Right atrium auricular region (tissue), 2 donors: Measurements from ENCODE around the gene FAM200A. TPM values are rescaled to one million over a fixed set of nuclear protein-coding genes. Genes with fewer than 3 reads are reported as not detected.
"Not testable (repeated sequence)": the region's sequence is repeated elsewhere in the genome, so short reads cannot be mapped to it uniquely, and the experiment has no call there.

Experiments used
- DNase-seq: peaks from one replicate; pipeline ENCODE4 v3.0.0-alpha.2; 2019; ENCODE audit warnings: low spot score
- H3K27ac ChIP-seq, 2 donors: fragments of 200-600 bp; sonication (generic); 1 replicate in 1 of 2; 2 replicates in 1 of 2; pipeline ENCODE4 v1.5.1; 2016 to 2019
- H3K27me3 ChIP-seq, 2 donors: fragments of 200-600 bp; sonication (generic); one replicate each; pipeline versions ENCODE4 v1.5.1 to v1.6.0; 2017 to 2019
- H3K36me3 ChIP-seq: fragments of 200-600 bp; sonication (generic); one replicate; pipeline ENCODE4 v1.5.1; 2016
- H3K4me1 ChIP-seq, 2 donors: fragments of 200-600 bp; sonication (generic); one replicate each; pipeline versions ENCODE4 v1.5.1 to v1.6.0; 2017 to 2019
- H3K4me3 ChIP-seq, 2 donors: fragments of 200-600 bp; sonication (generic); 1 replicate in 1 of 2; 2 replicates in 1 of 2; pipeline ENCODE4 v1.5.1; 2017 to 2019; ENCODE audit warnings: mild to moderate bottlenecking in 1 of 2, moderate library complexity in 1 of 2
- H3K9me3 ChIP-seq, 2 donors: fragments of 200-600 bp; sonication (generic); one replicate each; pipeline ENCODE4 v1.5.1; 2019
- CTCF ChIP-seq, 2 donors: fragments of 200-600 bp; sonication (generic); IDR thresholded peaks; one replicate each; pipeline ENCODE4 v1.5.1; 2019; ENCODE audit warnings: antibody characterized with exemption in 2 of 2
- total RNA-seq, 2 donors: library from RNA; depleted of rRNA; stranded (reverse); fragments of >200 nt; gene quantifications; one replicate each; pipeline ENCODE4 v1.1.0, GENCODE V29; 2016

The FAM200A gene
- total RNA-seq, 2 donors from 2014 or later = 4.6 to 5.0 TPM

DNA sequence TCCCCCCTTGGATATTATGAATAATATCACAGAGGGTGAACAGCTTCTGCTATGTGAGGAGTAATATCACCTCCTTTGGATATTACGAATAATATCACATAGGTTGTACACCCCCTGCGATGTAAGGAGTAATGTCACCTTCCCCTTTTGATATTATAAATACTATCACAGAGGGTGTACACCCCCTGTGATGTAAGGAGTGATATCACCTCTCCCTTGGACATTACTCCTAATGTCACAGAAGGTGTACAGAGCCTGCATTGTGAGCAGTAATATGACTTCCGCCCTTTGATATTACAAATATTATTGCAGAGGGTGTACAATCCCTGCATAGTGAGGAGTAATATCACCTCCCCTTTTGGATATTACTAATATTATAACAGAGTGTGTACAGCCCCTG, 37.0 kb upstream of the FAM200A start:
- Histone ChIP-seq H3K4me1 (no peaks in the 10 kb centered on the region), H3K36me3 (no peaks in the 10 kb centered on the region), H3K27me3 (no peaks in the 10 kb centered on the region), H3K4me3 (no peak overlapping the region), H3K9me3 (no peaks in the 10 kb centered on the region), H3K27ac (no peak overlapping the region)
- DNase-seq = no peak
- no peak for TF ChIP-seq CTCF (IDR thresholded peaks at IDR 0.05)

DNA sequence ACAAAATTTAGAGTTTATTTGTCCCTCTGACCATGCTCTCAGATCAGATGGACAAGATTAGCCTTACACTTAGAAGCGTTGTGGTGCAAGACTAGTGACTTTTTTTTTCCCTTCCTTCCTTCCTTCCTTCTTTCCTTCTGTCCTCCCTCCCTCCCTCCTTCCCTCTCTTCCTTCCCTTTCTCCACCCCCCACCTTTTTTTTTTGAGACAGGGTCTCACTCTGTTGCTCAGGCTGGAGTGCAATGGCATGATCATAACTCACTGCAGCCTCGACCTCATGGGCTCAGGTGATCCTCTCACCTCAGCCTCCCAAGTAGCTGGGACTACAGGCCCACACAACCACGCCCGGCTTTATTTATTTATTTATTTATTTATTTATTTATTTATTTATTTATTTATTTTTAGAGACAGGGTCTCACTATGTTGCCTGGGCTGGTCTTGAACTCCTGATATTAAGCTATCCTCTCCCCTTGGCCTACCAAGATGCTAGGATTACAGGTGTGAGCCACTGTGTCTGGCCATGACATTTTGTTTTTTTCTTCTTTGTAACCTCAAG, 28.9 kb upstream of the FAM200A start:
- not testable (repeated sequence) for H3K9me3 ChIP-seq, DNase-seq, H3K36me3 ChIP-seq, H3K27me3 ChIP-seq
- Histone ChIP-seq H3K27ac (peak overlapping the region; percentile 32 to 62), H3K4me3 (peak overlapping the region; percentile 46 to 62), H3K4me1 (peaks cover 0 to 11% of the 10 kb centered on the region in 2 donors)

DNA sequence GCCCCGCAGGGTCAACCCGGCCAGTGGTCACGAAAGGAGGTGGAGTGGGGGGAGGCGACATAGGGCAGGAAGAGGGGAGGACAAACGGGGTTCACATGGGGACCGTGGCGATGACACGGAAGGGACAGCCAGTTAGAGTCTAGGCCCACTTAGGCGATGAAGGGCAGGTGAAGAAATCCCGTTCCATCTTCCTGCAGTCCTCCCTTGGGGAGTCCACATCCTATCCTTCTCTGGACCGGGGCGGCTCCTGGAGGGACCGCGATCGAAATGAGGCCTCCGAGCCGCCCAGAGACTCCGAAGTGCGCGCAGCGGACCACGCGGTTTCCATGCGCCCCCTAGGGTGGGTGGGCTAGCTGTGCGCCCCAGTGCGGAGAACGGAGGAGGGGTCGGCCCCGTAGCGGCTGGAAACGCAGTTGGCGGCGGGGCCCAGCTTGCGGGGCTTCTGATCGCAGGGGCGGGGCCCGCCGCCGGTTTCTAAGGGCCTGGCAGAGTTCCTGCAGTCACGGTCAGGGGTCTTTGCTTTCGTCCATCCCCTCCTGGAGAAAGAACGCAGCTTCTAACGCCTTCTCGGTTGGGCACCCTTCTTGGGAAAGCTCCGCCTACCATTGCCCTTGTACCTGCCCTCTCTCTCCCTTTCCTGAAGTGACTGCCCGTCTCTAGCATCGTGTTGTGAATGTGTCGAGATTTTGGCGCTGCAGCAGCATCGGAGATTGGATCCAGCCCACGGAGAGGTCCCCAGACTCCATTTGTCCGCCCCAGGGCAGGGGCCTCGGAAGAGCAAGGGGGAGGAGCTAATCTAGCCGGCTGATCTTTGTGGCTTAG, 28.3 kb upstream of the FAM200A start:
- no peaks in the 10 kb centered on the region for H3K9me3 ChIP-seq
- peaks cover 0 to 11% of the 10 kb centered on the region in 2 donors for H3K4me1 ChIP-seq
- H3K27ac ChIP-seq = peak overlapping the region; percentile 32 to 62
- no peak for DNase-seq
- no peaks in the 10 kb centered on the region for H3K27me3 ChIP-seq
- no peaks in the 10 kb centered on the region for H3K36me3 ChIP-seq
- peak overlapping the region; percentile 46 to 62 for H3K4me3 ChIP-seq
- TF ChIP-seq CTCF (IDR thresholded peaks at IDR 0.05) = peak; percentile 18 to 44

GRCh38 chr7:99579281-99579955, 27.5 kb upstream of the FAM200A start:
- H3K9me3 ChIP-seq = no peaks in the 10 kb centered on the region
- peak overlapping the region; percentile 46 to 62 for H3K4me3 ChIP-seq
- no peaks in the 10 kb centered on the region for H3K36me3 ChIP-seq
- no peak for DNase-seq
- no peak for TF ChIP-seq CTCF (IDR thresholded peaks at IDR 0.05)
- H3K27me3 ChIP-seq = no peaks in the 10 kb centered on the region
- peak overlapping the region in 1 of 2 donors; percentile 62 for H3K27ac ChIP-seq
- peaks cover 0 to 11% of the 10 kb centered on the region in 2 donors for H3K4me1 ChIP-seq

GRCh38 chr7:99576251-99576650, 24.3 kb upstream of the FAM200A start:
- H3K27me3 ChIP-seq = no peaks in the 10 kb centered on the region
- no peak for DNase-seq
- no peaks in the 10 kb centered on the region for H3K9me3 ChIP-seq
- peaks cover 0 to 11% of the 10 kb centered on the region in 2 donors for H3K4me1 ChIP-seq
- H3K36me3 ChIP-seq = peaks cover 18% of the 10 kb centered on the region
- TF ChIP-seq CTCF (IDR thresholded peaks at IDR 0.05) = no peak
- no peak overlapping the region for H3K27ac ChIP-seq
- no peak overlapping the region for H3K4me3 ChIP-seq

DNA sequence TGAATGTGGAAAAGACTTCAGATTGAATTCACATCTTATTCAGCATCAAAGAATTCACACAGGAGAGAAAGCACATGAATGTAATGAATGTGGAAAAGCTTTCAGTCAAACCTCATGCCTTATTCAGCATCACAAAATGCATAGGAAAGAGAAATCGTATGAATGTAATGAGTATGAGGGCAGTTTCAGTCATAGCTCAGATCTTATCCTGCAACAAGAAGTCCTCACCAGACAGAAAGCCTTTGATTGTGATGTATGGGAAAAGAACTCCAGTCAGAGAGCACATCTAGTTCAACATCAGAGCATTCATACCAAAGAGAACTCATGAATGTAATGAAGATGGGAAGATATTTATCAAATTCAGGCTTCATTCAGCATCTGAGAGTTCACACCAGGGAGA, 21.3 kb upstream of the FAM200A start:
- peaks cover 37% of the 10 kb centered on the region for H3K36me3 ChIP-seq
- no peaks in the 10 kb centered on the region for H3K4me1 ChIP-seq
- H3K27ac ChIP-seq = no peak overlapping the region
- no peaks in the 10 kb centered on the region for H3K27me3 ChIP-seq
- H3K4me3 ChIP-seq = no peak overlapping the region
- no peaks in the 10 kb centered on the region for H3K9me3 ChIP-seq
- DNase-seq = no peak
- no peak for TF ChIP-seq CTCF (IDR thresholded peaks at IDR 0.05)
